Posterior cingulate gyrus (tissue), 11 donors: Measurements from ENCODE around the gene CEBPZOS.

ENCODE experiments used
- DNase-seq, 10 donors: peaks; one replicate each; pipeline versions ENCODE4 v3.0.0 to v3.0.0-alpha.2; 2020 to 2021; ENCODE audit warnings: mixed read lengths in 3 of 10
- intact Hi-C: fragments of 100-400 bp; cut with DNase I; formaldehyde crosslinking; loops from one replicate; pipeline ENCODE4 v1.15.1; 2023

Gene CEBPZOS

GRCh38 chr2:37196320-37197195 is at the start of gene CEBPZOS:
TSS of gene CEBPZOS (plus strand) at chr2:37196496. CDS start at chr2:37199705, 3,209 bp downstream.
- intact Hi-C loops = loop anchor here (2.0 to 10.0 kb wide), 2 partner anchors 34 to 112 kb away; partner anchors contain the start of genes CEBPZ, GPATCH11, HEATR5B and NDUFAF7

GRCh38 chr2:37148325-37148724 is 48.0 kb upstream of the CEBPZOS start:
- intact Hi-C loops = no loop called here
- DNase-seq = no peak

More at GRCh38 chr2:37196320-37197195, at the start of gene CEBPZOS:
- peak; percentile 65 to 96 (median 78) for DNase-seq

- intact Hi-C loops = no loop called here
- no peak for DNase-seq
Observed at GRCh38 chr2:37149626-37150322, 46.5 kb upstream of the CEBPZOS start.

- DNase-seq = no peak
- intact Hi-C loops = no loop called here
Observed at GRCh38 chr2:37153224-37153623, 43.1 kb upstream of the CEBPZOS start.

- no peak for DNase-seq
- intact Hi-C loops = no loop called here
Observed at GRCh38 chr2:37154785-37155184, 41.5 kb upstream of the CEBPZOS start.

- peak in 7 of 10 donors; percentile 25 to 90 (median 29) for DNase-seq
- intact Hi-C loops = no loop called here
Observed at GRCh38 chr2:37156071-37156856, 40.0 kb upstream of the CEBPZOS start.

- DNase-seq = peak; percentile 54 to 95 (median 78)
- intact Hi-C loops = no loop called here
Observed at GRCh38 chr2:37156857-37157714, 39.2 kb upstream of the CEBPZOS start, which contains the start of gene EIF2AK2. TSS of gene EIF2AK2 (minus strand) at chr2:37156980. CDS start at chr2:37147806, 9,174 bp downstream.

GRCh38 chr2:37164757-37165156 is 31.5 kb upstream of the CEBPZOS start:
- intact Hi-C loops = loop anchor here (5.0 kb wide), 1 partner anchor 158 kb away; the partner anchor contains the start of gene PRKD3
- no peak for DNase-seq

GRCh38 chr2:37167636-37168180 is 28.6 kb upstream of the CEBPZOS start:
- intact Hi-C loops = no loop called here
- no peak for DNase-seq

- peak in 2 of 10 donors; percentile 3 to 43 for DNase-seq
- intact Hi-C loops = no loop called here
Observed at GRCh38 chr2:37168217-37168981, 27.9 kb upstream of the CEBPZOS start.

GRCh38 chr2:37171624-37171950 is 24.7 kb upstream of the CEBPZOS start:
- intact Hi-C loops = no loop called here
- no peak for DNase-seq

GRCh38 chr2:37173741-37174140 is 22.6 kb upstream of the CEBPZOS start:
- intact Hi-C loops = no loop called here
- no peak for DNase-seq

GRCh38 chr2:37180006-37180639 is 16.2 kb upstream of the CEBPZOS start:
- DNase-seq = no peak
- intact Hi-C loops = no loop called here

GRCh38 chr2:37180640-37181039 is 15.7 kb upstream of the CEBPZOS start:
- no peak for DNase-seq
- intact Hi-C loops = no loop called here

- no peak for DNase-seq
- intact Hi-C loops = no loop called here
Observed at GRCh38 chr2:37181726-37182684, 14.3 kb upstream of the CEBPZOS start.

- DNase-seq = no peak
- intact Hi-C loops = no loop called here
Observed at GRCh38 chr2:37188570-37188969, 7.7 kb upstream of the CEBPZOS start, which contains the start of gene SULT6B1. TSS of gene SULT6B1 (minus strand) at chr2:37188670. CDS start at chr2:37188640, 30 bp downstream.
